Measurements from ENCODE around the gene TBC1D1.

Gene TBC1D1

GRCh38 chr4:38176165-38176564, 285.3 kb downstream of the TBC1D1 start:
- no peak for DNase-seq (ENCODE audit: low spot score)

- DNase-seq (ENCODE audit: low spot score), result no peak
Measured at GRCh38 chr4:38177035-38177546, 286.2 kb downstream of the TBC1D1 start.

- no peak for DNase-seq (ENCODE audit: low spot score)
Measured at GRCh38 chr4:38177641-38178391, 286.9 kb downstream of the TBC1D1 start.

GRCh38 chr4:38178392-38178995, 287.6 kb downstream of the TBC1D1 start:
- no peak for DNase-seq (ENCODE audit: low spot score)

GRCh38 chr4:38179690-38180377, 288.9 kb downstream of the TBC1D1 start:
- peak; percentile 65 for DNase-seq (ENCODE audit: low spot score)

- DNase-seq (ENCODE audit: low spot score), result no peak
Measured at GRCh38 chr4:38180456-38180855, 289.6 kb downstream of the TBC1D1 start.

GRCh38 chr4:38181286-38181685, 290.4 kb downstream of the TBC1D1 start:
- no peak for DNase-seq (ENCODE audit: low spot score)

GRCh38 chr4:38182334-38182998, 291.6 kb downstream of the TBC1D1 start:
- no peak for DNase-seq (ENCODE audit: low spot score)

- no peak for DNase-seq (ENCODE audit: low spot score)
Measured at GRCh38 chr4:38184404-38184803, 293.5 kb downstream of the TBC1D1 start.

- DNase-seq (ENCODE audit: low spot score), result no peak
Measured at GRCh38 chr4:38185406-38186144, 294.7 kb downstream of the TBC1D1 start.

GRCh38 chr4:38188136-38188535, 297.3 kb downstream of the TBC1D1 start:
- no peak for DNase-seq (ENCODE audit: low spot score)

- no peak for DNase-seq (ENCODE audit: low spot score)
Measured at GRCh38 chr4:38188631-38189101, 297.8 kb downstream of the TBC1D1 start.
